Islet precursor cell (in vitro differentiated cells): ENCODE data around the gene AKAP14.
"Not testable (repeated sequence)": the region's sequence is repeated elsewhere in the genome, so short reads cannot be mapped to it uniquely, and the experiment has no call there.

ENCODE experiments used
- DNase-seq: peaks from one replicate; pipeline ENCODE4 v3.0.0-alpha.2; 2018

AKAP14 gene

DNA sequence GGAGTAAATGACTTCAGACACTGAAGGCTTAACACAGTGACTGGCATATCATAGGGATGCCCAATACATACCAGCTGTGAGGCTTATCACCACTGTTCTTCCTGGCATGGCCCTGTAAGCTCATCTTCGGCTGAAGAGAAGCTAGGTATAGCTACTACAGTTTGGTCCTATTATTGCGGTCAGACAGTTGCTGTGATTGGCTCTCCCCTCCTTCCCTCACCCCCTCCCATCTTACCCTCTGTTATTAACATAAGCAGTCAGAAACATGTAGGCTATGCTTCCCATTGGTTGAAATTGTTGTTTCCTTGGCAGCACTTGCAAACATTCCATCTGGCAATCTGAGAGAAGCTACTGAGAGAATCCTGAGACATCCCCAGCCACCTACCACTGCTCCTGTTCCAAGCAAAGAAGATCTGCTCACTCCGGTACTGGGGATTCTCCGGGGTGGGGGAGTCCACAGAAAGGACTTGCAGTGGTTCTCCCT, at the start of gene AKAP14:
Gene AKAP14, plus strand, starts transcription at position 51 of the 484 bp plus-strand sequence. CDS start 7,331 bp downstream, outside the sequence.
- DNase-seq = no peak

GRCh38 chrX:119852382-119853353, 43.0 kb upstream of the AKAP14 start, which contains the start of gene UPF3B:
Gene UPF3B, minus strand, starts transcription at chrX:119852963. Its CDS starts 35 bp downstream, at chrX:119852928.
- DNase-seq = peak; percentile 99

DNA sequence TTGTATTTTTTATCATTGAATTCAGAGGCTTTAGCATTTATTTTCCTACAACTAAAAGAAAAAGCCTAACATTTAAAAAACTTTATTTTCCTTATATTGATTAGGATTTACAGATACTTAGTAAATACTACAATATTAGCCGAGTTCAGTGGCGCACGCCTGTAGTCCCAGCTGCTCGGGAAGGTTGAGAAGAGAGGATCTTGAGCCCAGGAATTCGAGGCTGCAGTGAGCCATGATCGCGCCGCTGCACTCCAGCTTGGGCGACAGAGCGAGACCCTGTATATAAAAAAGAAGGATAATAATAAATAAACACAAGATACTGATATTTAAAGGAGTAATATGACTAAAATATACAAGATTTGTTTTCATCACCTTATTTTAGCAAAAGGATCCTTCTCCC, 42.2 kb upstream of the AKAP14 start:
- DNase-seq = no peak

GRCh38 chrX:119870626-119871131, 25.0 kb upstream of the AKAP14 start:
- DNase-seq = peak; percentile 60

DNA sequence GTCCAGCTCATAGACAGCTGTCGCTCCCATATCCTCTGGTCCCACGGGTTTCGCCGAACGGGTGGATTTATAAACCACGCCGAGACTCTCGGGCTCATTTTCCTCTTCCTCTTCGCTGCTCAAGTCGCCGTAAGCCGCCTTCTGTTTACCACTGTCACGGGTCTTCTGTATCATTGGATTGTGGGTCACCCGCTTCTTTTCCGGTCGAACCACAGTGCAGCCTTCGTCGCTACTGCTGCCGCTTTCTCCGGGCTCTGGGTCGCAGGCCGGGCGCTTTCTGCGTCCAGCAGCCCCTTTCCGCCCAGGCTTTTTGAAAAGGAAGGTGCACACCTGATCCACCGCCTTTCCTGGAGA, 24.5 kb upstream of the AKAP14 start:
- DNase-seq = peak; percentile 57

DNA sequence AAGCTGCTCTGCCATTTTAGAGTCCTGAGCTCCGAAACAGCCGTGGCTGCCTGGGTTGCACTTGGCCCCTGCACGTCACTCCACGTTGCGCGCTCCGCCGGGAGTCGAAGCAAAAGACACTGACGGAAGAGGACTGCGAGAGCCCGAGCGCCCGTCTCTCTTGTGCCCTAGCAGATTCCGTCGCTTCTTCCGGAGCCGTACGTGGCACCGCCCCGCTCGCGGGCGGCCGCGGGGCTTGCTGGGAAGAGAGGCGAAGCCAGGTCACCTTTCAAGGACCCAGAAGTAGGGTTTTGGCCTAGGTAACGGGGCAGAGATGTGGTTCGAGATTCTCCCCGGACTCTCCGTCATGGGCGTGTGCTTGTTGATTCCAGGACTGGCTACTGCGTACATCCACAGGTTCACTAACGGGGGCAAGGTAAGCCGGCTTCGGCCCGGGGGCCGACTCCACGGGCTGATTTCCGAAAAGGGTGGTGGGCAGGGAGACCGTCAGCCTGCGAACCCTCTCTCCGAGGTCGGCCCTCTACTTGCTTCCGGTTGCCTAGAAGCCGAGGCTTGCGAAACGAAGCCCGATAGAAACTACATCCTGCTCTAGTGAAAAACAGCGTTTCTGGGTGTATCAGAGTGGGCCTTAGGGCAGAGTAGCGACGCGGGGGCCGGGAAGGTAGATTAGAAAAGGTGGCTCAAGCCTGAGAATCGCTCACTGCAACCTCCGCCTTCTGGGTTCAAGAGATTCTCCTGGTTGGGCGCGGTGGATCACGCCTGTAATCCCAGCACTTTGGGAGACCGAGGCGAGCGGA, 23.9 kb upstream of the AKAP14 start, which contains the start of the genes NDUFA1 and RNF113A:
Gene NDUFA1, plus strand, starts transcription at position 234 of the 797 bp plus-strand sequence. Its CDS starts 80 bp downstream, at position 314.
Gene RNF113A, minus strand, starts transcription at position 135 of the 797 bp plus-strand sequence. Its CDS starts 120 bp downstream, at position 15.
- DNase-seq = peak; percentile 92

- no peak for DNase-seq
Measured at GRCh38 chrX:119878740-119879139, 17.0 kb upstream of the AKAP14 start.

DNA sequence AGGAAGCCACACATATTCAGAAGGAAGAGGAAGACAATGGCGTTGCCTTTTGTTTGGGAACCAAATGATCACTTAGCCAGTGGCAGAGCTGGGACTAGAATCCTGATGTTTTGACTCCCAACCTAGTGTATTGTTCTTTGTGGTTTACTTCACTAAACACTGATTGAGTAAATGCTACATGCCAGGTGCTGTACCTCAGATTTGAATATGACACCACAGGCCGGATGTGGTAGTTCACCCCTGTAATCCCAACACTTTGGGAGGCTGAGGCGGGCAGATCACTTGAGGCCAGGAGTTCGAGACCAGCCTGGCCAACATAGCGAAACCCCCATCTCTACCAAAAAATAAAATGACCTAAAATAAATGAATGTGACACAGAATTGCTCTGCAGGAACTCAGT, 15.6 kb upstream of the AKAP14 start:
- no peak for DNase-seq

DNA sequence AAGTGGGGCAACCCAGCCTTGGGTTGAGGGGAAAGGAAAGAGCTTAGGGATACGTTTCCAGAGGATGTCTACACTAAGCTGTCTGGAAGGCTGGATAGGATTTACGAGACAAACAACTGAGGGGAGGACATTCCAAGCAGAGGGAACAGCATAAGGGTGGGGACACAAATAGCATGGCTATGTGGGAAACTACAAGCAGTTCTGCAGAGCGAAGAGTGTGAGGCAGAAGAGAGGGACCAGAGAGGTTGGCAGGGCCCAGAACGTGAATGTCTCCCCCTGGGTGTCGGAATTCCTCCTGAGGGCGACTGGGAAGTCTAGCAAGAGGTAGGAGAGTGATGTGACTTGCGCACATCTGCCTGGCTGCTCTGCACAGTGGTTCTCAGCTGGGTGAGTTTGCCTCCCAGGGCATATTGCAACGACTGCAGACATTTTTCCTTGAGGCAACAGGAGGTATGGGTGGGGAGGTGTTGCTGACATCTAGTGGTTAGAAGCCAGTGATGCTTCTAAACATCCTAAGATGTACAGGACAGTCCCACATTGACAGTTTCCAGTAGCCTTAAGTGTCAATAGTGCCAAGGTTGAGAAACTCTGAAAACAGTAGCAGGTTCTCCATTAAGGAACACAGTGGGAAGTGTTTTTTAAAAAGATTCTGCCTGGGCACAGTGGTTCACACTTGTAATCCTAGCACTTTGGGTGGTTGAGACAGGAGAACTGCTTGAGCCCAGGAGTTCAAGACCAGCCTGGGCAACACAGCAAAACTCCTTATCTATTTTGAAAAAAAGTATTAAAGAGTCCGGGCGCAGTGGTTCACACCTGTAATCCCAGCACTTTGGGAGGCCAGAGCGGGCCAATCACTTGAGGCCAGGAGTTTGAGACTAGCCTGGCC, 14.9 kb upstream of the AKAP14 start:
- peak; percentile 81 for DNase-seq

- no peak for DNase-seq
Measured at GRCh38 chrX:119885554-119886428, 9.9 kb upstream of the AKAP14 start.

DNA sequence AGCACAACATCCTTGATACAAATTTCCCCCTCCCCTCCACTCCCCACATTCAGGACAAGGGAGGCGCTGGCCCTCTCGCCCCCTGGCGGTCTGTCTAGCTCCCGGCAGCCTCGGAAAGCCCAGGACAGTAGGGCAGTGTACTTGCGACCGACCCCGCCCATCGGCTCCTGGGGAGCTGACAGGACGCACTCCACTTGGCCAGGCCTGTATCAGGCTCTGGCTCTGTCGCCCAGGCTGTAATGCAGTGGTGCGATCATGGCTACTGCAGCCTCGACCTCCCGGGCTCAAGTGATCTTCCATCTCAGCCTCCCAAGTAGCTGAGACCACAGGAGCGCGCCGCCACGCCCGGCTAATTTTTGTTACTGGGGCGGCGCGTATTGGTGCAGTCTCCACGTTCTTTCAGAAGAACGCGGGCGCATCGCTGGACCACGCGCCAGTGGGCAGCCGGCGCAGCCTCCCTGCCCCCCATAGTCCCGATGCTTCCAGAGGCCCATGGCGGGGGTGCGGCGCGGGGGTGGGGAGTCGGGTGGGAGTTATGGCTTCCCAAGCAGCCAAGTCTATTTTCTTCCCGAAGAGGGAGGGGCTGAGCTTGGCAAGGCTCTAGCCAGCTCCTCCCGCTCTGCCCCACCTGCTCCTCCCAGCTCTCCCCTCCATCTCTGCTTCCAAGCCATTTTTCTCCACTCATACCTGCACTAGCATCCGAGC, 7.8 kb upstream of the AKAP14 start:
- peak; percentile 92 for DNase-seq

DNA sequence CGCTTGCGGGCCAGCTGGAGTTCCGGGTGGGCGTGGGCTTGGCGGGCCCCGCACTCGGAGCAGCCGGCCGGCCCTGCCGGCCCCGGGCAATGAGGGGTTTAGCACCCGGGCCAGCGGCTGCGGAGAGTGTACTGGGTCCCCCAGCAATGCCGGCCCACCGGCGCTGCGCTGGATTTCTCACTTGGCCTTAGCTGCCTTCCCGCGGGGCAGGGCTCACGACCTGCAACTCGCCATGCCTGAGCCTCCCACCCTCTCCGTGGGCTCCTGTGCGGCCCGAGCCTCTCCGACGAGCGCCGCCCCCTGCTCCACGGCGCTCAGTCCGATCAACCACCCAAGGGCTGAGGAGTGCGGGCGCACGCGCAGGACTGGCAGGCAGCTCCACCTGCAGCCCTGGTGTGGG, 5.1 kb upstream of the AKAP14 start:
- not testable (repeated sequence) for DNase-seq

- DNase-seq = peak; percentile 61
Measured at GRCh38 chrX:119891961-119892692, 3.6 kb upstream of the AKAP14 start.

DNA sequence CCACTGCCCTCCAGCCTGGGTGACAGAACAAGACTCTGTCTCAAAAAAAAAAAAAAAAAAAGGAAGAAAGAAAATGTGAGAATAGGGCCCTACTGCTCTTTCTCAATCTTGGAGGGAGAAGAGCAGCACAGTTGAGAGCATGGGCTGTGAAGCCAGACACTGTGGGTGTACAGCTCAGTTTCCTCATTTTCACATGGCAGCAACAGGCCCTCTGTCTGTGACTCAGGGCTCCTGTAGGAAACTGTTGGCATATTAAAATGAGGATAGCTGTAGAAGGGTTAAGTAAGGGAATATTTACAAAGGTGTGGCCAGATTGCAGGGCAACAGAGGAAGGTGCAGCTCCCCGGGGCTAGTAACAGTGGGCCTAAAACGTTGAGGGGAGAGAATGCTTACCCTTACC, 3.4 kb downstream of the AKAP14 start:
- DNase-seq = no peak

- DNase-seq = no peak
Measured at GRCh38 chrX:119900976-119901375, 5.3 kb downstream of the AKAP14 start.

DNA sequence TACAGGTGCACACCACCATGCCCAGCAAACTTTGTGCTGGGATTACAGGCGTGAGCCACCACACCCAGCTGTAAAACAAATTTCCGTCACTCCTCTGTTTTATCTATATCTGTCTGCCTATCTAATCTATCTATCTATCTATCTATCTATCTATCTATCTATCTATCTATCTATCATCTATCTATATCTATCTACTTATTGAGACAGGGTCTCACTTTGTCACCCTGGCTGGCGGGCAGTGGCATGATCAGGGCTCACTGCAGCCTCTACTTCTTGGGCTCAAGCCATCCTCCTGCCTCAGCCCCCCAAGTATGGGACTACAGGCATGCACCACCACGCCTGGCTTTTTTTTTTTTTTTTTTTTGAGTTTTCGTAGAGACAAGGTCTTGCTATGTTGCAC, 20.6 kb downstream of the AKAP14 start:
- DNase-seq = no peak

- DNase-seq = no peak
Measured at GRCh38 chrX:119917877-119918276, 22.2 kb downstream of the AKAP14 start.

DNA sequence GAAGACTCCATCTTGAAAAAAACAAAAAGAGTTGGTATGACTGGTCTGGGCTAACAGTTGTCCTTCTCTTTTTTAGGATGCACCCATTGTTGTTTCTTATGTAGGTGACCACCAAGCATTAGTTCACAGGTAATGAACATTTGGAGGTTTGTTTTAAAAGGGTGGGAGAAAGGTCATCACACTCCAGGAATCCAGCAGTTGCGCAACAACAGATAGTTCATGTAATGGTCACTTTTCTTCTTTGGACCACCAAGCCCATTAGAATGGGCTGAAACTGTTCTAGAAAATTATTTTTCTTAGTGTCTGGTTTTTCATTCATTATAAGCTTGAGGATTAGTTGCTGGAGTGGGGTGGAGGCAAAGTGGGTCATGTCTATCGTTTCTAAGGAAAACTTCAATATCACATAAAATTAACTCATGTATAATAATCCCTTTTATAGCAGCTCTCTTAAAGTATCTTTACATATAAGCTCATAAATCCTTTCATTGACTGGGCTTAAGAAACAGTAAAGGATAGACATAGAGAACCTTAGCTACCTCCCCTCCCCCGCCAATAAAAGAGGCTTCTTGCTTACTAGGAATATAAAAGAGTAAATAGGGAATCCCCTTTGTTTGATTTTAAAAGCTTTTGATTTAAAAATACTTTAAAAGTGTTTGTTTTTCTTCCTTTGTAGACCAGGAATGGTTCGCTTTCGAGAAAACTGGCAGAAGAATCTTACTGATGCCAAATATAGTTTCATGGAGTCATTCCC, 24.3 kb downstream of the AKAP14 start:
- no peak for DNase-seq

DNA sequence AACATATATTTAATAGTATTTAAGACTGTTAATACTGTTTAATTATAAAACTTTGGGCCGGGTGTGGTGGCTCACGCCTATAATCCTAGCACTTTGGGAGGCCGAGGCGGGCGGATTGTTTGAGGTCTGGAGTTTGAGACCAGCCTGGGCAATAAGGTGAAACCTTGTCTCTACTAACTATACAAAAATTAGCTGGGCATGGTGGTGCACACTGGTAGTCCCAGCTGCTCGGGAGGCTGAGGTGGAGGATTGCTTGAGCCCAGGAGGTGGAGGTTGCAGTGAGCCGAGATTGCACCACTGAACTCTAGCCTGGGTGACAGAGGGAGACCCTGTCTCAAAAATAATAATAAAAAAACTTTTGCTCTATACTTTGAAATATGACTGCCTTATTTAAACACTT, 26.7 kb downstream of the AKAP14 start:
- not testable (repeated sequence) for DNase-seq
